Activated naive CD4-positive, alpha-beta T cell treated with anti-CD3 and anti-CD28 coated beads, Interleukin-2, amount 10 ng/mL, durations not matched to agents 7 days and 5 days (primary cell): ENCODE measurements around the gene C6orf120.
A peak's percentile ranks its signal among the peaks of the same experiment; 100 is the strongest.

Experiments used
- CTCF ChIA-PET: fragments of 350-600 bp; sonication (Branson Sonifier 250); formaldehyde crosslinking; loops from one replicate; lab custom pipeline; 2021; ENCODE audit warnings: antibody characterized with exemption; lab: Charles Lee
- DNase-seq: peaks from one replicate; pipeline ENCODE4 v3.0.0-alpha.2; 2020
- H3K27ac Mint-ChIP-seq: one replicate; pipeline ENCODE4 v1.8.0; 2021; ENCODE audit warnings: mild to moderate bottlenecking, moderate library complexity, mixed read lengths
- H3K27me3 Mint-ChIP-seq: one replicate; pipeline ENCODE4 v1.8.0; 2021; ENCODE audit warnings: mild to moderate bottlenecking, mixed read lengths
- H3K36me3 Mint-ChIP-seq: one replicate; pipeline ENCODE4 v1.8.0; 2021; ENCODE audit warnings: mixed read lengths
- H3K4me1 Mint-ChIP-seq: one replicate; pipeline ENCODE4 v1.8.0; 2021; ENCODE audit warnings: mixed read lengths
- H3K4me3 Mint-ChIP-seq: one replicate; pipeline ENCODE4 v1.8.0; 2021; ENCODE audit warnings: mild to moderate bottlenecking, moderate library complexity, mixed read lengths
- H3K9me3 Mint-ChIP-seq: one replicate; pipeline ENCODE4 v1.8.0; 2021; ENCODE audit warnings: mixed read lengths

The C6orf120 gene

GRCh38 chr6:169700296-169700695, 1.6 kb upstream of the C6orf120 start:
- no peak overlapping the region for H3K27ac Mint-ChIP-seq
- CTCF ChIA-PET: interaction anchor here (1.2 kb wide), 1 partner anchor 17 kb away, joined by 3 read pairs; no protein-coding TSS in a partner anchor
- no peaks in the 10 kb centered on the region for H3K27me3 Mint-ChIP-seq
- H3K4me3 Mint-ChIP-seq: peak overlapping the region; percentile 8
- peaks cover 39% of the 10 kb centered on the region for H3K4me1 Mint-ChIP-seq
- H3K9me3 Mint-ChIP-seq: peaks cover 7% of the 10 kb centered on the region
- DNase-seq: no peak
- H3K36me3 Mint-ChIP-seq: peaks cover 24% of the 10 kb centered on the region

- Mint-ChIP-seq H3K4me3 (peak overlapping the region; percentile 82), H3K27ac (peak overlapping the region; percentile 84), H3K4me1 (peaks cover 47% of the 10 kb centered on the region), H3K27me3 (no peaks in the 10 kb centered on the region), H3K9me3 (peaks cover 2% of the 10 kb centered on the region), H3K36me3 (peaks cover 27% of the 10 kb centered on the region)
- CTCF ChIA-PET: interaction anchor here (1.1 to 1.7 kb wide), 2 partner anchors 10 to 20 kb away, joined by 3 to 5 read pairs; no protein-coding TSS in a partner anchor
- DNase-seq: no peak
Observed at GRCh38 chr6:169701311-169701953, 494 bp upstream of the C6orf120 start.

- CTCF ChIA-PET: interaction anchor here (1.7 kb wide), 1 partner anchor 18 kb away, joined by 5 read pairs; no protein-coding TSS in a partner anchor
- Mint-ChIP-seq H3K4me1 (peaks cover 50% of the 10 kb centered on the region), H3K27ac (peak overlapping the region; percentile 91), H3K4me3 (peak overlapping the region; percentile 82), H3K9me3 (no peaks in the 10 kb centered on the region), H3K36me3 (peaks cover 27% of the 10 kb centered on the region), H3K27me3 (no peaks in the 10 kb centered on the region)
- no peak for DNase-seq
Observed at GRCh38 chr6:169702840-169703246, 917 bp downstream of the C6orf120 start.

DNA sequence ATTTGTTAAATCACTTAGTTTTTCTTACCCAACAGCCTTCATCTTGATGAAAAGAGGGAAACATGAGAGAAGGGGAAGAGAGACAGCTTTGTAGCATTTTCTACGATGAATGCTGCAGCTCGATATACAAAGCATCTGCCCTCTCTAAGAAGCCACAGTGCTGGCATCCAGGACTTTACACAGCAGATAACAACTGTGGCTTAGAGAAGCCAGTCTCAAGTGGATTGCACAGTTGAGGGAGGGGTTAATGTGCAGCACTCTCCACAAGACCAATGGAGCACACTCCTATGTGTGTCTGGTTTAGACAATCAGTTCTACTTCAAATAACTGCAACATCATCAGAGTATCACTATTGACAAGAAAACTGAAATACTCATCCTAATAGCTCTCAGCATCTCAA, 5.8 kb downstream of the C6orf120 start:
- DNase-seq: no peak
- Mint-ChIP-seq H3K27ac (peak overlapping the region; percentile 33), H3K4me3 (no peak overlapping the region), H3K27me3 (no peaks in the 10 kb centered on the region), H3K9me3 (no peaks in the 10 kb centered on the region), H3K36me3 (peaks cover 37% of the 10 kb centered on the region), H3K4me1 (peaks cover 32% of the 10 kb centered on the region)
- CTCF ChIA-PET: no interaction called here

- CTCF ChIA-PET: interaction anchor here (0.8 to 1.7 kb wide), 3 partner anchors 13 to 820 kb away, joined by 3 to 7 read pairs (median 5); no protein-coding TSS in a partner anchor
- Mint-ChIP-seq H3K27me3 (no peaks in the 10 kb centered on the region), H3K27ac (no peak overlapping the region)
Observed at GRCh38 chr6:169709293-169709692, 7.4 kb downstream of the C6orf120 start.

DNA sequence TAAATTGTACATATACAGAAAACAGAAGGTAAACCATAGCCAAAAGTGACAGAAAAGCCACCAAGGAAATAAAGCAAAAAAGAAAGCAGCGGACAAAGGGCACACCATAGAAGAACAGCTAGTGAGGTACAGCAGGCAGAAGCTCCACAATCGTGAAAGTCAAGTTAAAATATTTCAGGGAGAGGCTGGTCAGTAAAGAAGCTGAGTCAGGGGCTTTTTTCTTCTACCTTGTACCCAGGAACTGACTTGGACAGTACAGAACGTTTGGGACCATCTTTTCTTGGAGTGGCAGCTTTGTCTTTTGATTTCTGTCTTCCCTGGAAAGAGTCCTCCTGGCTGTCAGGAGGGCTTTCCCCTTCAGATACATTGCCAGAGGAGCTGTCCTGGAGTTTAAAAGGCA, 8.1 kb downstream of the C6orf120 start:
- Mint-ChIP-seq H3K27ac (no peak overlapping the region), H3K4me3 (no peak overlapping the region), H3K4me1 (peaks cover 14% of the 10 kb centered on the region), H3K27me3 (no peaks in the 10 kb centered on the region), H3K9me3 (no peaks in the 10 kb centered on the region), H3K36me3 (peaks cover 37% of the 10 kb centered on the region)
- CTCF ChIA-PET: interaction anchor here (0.7 to 1.7 kb wide), 3 partner anchors 12 to 80 kb away, joined by 3 to 7 read pairs (median 3); no protein-coding TSS in a partner anchor
- DNase-seq: no peak

More at GRCh38 chr6:169709293-169709692, 7.4 kb downstream of the C6orf120 start:
- Mint-ChIP-seq H3K36me3 (peaks cover 34% of the 10 kb centered on the region), H3K9me3 (no peaks in the 10 kb centered on the region), H3K4me3 (no peak overlapping the region), H3K4me1 (peaks cover 18% of the 10 kb centered on the region)
- DNase-seq: no peak

DNA sequence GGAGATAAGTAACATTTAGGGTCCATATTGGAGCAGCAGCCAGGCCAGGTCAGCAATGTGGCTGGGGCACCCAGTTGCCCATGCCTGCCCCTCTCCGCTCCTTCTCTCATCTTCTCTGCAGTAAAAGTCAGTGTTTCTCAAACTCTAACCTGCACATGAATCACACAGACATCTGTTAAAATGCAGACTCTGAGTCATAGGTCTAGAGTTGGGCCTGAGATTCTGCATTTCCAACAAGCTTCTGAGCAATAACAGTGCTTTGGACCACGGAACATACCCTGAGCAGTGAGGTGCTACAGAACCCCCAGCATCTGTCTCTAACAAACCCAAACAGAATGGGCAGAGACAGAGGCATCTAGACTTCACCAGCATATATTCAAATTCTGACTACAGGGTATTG, 12.3 kb downstream of the C6orf120 start:
- CTCF ChIA-PET: no interaction called here
- Mint-ChIP-seq H3K4me3 (no peak overlapping the region), H3K27ac (no peak overlapping the region), H3K9me3 (no peaks in the 10 kb centered on the region), H3K4me1 (peaks cover 3% of the 10 kb centered on the region), H3K27me3 (no peaks in the 10 kb centered on the region), H3K36me3 (peaks cover 50% of the 10 kb centered on the region)
- DNase-seq: no peak

GRCh38 chr6:169714595-169714994, 12.7 kb downstream of the C6orf120 start:
- Mint-ChIP-seq H3K4me1 (peaks cover 7% of the 10 kb centered on the region), H3K9me3 (no peaks in the 10 kb centered on the region), H3K27me3 (no peaks in the 10 kb centered on the region), H3K36me3 (peaks cover 54% of the 10 kb centered on the region), H3K27ac (no peak overlapping the region), H3K4me3 (no peak overlapping the region)
- DNase-seq: no peak
- CTCF ChIA-PET: no interaction called here

DNA sequence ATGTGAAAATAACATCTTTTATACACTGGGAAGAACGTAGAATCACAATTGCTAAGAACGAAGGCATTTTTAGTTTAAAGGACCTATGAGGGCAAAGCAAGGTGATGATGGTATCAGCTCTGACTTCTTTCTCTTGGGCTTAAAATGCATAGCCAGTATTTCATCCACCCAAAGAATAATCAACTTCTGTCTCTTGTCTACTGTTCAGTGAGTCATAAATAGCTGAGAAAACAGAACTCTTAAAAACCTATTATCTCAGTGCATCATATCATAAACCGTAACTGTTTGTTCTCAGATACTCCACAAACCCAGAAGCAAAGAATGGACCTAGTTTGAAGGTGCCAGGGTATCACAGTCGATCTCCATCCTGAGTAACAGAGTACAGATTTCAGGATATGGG, 17.2 kb downstream of the C6orf120 start:
- H3K36me3 Mint-ChIP-seq: peaks cover 44% of the 10 kb centered on the region
- no peak for DNase-seq

DNA sequence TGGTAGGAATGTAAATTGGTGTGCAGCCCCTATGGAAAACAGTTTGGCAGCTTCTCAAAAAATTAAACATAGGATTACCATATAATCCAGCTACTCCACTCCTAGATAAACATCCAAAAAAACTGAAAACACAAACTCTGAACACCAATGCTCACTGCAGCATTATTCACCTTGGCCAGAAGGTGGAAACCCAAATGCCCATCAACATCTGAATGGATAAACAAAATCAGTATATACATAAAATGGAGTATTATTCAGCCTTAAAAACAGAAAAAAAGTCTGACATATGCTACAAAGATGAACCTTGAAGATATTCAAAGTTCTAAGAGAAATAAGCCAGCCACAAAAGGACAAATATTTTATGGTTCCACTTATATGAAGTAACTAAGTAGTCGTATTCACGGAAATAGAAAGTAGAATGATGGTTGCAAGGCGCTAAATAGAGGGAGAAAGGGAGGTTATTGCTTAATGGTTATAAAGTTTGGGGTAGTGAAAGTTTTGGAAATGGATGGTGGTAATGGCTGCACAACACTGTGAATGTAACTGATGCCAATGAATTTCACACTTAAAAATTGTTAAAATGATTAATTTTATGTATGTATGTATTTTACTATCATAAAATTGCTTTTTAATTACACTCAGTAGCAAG, 18.4 kb downstream of the C6orf120 start:
- H3K4me1 Mint-ChIP-seq: peaks cover 37% of the 10 kb centered on the region
- peak overlapping the region; percentile 1 for H3K27ac Mint-ChIP-seq
- H3K36me3 Mint-ChIP-seq: peaks cover 33% of the 10 kb centered on the region
- H3K27me3 Mint-ChIP-seq: peaks cover 4% of the 10 kb centered on the region
- no peak for DNase-seq
- H3K9me3 Mint-ChIP-seq: no peaks in the 10 kb centered on the region
- CTCF ChIA-PET: interaction anchor here (0.7 to 1.7 kb wide), 3 partner anchors 16 to 148 kb away, joined by 3 to 5 read pairs (median 3); partner anchors contain the start of genes C6orf120 and WDR27
- H3K4me3 Mint-ChIP-seq: no peak overlapping the region

More for the DNA sequence above, 17.2 kb downstream of the C6orf120 start:
- CTCF ChIA-PET: interaction anchor here (1.1 kb wide), 1 partner anchor 15 kb away, joined by 3 read pairs; no protein-coding TSS in a partner anchor
- H3K27ac Mint-ChIP-seq: no peak overlapping the region
- peaks cover 33% of the 10 kb centered on the region for H3K4me1 Mint-ChIP-seq
- no peak overlapping the region for H3K4me3 Mint-ChIP-seq
- no peaks in the 10 kb centered on the region for H3K27me3 Mint-ChIP-seq
- H3K9me3 Mint-ChIP-seq: no peaks in the 10 kb centered on the region

DNA sequence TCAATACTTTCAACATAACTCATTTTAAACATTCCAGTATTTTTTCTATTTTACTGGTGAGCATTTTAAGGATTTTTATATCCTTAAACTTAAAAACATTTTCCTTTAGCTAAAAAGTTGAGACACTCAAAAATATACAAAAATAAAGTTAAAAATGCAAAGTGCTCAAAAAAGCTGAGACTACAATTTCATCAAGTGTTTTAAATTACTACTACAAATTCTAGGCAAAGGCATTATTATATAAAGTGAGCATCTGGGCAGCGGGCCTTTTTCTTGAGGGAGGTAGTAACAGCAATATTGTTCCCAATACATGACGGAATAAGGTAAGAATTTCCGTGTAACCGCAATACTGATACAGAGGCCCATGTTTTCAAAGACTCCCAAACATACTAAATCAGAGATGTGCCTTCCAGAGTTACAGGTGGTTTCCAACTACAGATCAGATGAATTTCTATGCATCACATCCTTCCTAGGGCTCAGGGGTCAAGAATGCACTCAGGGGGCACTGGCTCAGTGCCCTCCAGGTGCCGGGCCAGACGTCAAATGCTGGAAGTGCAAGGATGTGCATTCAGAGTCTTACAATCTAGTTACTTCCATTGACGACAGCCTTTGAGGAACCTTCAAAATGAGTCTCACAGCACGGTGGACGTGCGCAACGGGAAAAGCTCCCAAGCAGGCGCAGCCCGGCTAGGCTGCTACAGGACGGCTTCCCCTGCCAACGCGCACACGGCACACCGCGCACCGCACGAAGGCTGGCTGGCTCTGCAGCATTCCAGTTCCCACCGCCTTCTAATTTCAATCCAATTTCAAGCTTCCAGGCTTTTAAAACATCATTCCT, 20.7 kb downstream of the C6orf120 start:
- no peaks in the 10 kb centered on the region for H3K9me3 Mint-ChIP-seq
- H3K27me3 Mint-ChIP-seq: peaks cover 7% of the 10 kb centered on the region
- peak overlapping the region; percentile 93 for H3K27ac Mint-ChIP-seq
- H3K4me3 Mint-ChIP-seq: peak overlapping the region; percentile 80
- DNase-seq: peak; percentile 51
- H3K36me3 Mint-ChIP-seq: peaks cover 17% of the 10 kb centered on the region
- CTCF ChIA-PET: interaction anchor here (2.6 kb wide), 1 partner anchor 12 kb away, joined by 7 read pairs; no protein-coding TSS in a partner anchor
- peaks cover 46% of the 10 kb centered on the region for H3K4me1 Mint-ChIP-seq

DNA sequence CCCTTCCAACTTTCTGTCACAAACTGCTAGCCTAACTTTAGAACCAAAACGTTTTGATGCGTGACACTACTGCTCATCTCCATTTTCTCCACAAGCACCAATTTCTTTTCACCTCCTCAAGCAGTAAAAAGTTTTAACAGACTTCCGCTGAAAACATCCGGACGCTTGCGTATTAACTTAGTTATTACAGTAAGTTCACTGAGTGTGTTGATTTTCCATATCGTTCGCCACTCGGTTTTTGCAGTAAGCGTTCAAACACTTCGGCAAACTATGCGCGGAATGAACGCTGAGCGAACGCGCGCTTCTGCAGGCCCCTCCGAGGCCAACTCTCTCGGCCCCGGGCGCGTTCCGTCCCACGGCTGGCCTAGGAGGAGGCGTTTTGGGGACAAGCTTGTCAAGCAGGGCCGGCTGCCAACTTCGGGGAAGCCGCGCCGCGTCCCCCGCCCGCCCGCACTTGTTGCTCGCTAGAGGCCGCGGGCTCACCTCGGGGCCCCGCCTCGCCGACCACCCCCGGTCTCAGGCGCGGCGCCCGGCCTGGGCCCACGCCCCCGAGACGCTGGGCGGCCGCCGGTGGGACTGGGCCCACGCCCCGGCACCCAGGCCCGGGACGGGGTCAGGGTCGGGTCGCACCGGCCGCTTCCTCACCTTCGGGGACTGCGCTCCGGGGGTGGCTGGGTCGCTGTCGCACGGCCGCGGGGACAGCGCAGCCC, 21.4 kb downstream of the C6orf120 start:
- CTCF ChIA-PET: interaction anchor here (2.6 kb wide), 1 partner anchor 13 kb away, joined by 7 read pairs; no protein-coding TSS in a partner anchor
- H3K27ac Mint-ChIP-seq: peak overlapping the region; percentile 93
- H3K4me1 Mint-ChIP-seq: peaks cover 52% of the 10 kb centered on the region
- peak overlapping the region; percentile 80 for H3K4me3 Mint-ChIP-seq
- DNase-seq: peak; percentile 71
- peaks cover 7% of the 10 kb centered on the region for H3K27me3 Mint-ChIP-seq
- no peaks in the 10 kb centered on the region for H3K9me3 Mint-ChIP-seq
- peaks cover 15% of the 10 kb centered on the region for H3K36me3 Mint-ChIP-seq

DNA sequence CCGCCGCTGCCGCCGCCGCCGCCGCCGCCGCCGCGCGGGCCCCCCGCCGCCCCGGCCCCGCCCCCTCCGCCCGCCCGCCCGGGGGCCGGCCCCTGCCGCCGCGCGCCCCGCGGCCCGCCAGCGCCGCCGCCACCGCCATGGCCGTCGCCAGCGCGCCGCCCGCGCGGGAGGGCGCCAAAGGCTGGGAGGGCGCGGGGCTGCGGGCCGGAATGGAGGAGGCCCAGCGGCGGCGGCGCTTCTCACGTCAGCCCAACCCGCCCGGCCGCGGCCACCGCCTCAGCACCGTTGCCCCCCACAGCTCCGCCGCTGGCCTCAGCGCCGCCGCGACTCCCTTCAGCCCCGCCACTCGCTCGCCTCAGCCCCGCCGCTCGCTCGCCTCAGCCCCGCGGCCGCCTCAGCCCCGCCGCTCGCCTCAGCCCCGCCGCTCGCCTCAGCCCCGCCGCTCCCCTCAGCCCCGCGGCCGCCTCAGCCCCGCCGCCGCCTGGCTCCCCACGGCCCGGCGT, 22.1 kb downstream of the C6orf120 start:
- Mint-ChIP-seq H3K36me3 (peaks cover 13% of the 10 kb centered on the region), H3K4me3 (peak overlapping the region; percentile 70), H3K27me3 (peaks cover 7% of the 10 kb centered on the region), H3K4me1 (peaks cover 50% of the 10 kb centered on the region), H3K27ac (peak overlapping the region; percentile 68), H3K9me3 (no peaks in the 10 kb centered on the region)
- peak; percentile 50 for DNase-seq
- CTCF ChIA-PET: no interaction called here
